Stomach (tissue), 4 donors: ENCODE data around the gene MRPL45.
"Not testable (repeated sequence)": the region's sequence is repeated elsewhere in the genome, so short reads cannot be mapped to it uniquely, and the experiment has no call there.

ENCODE experiments used
- CTCF ChIP-seq, 7 experiments: fragments of 450-650 bp in 4 of 7; fragments of 200-600 bp in 3 of 7; sonication (generic) in 3 of 7; IDR thresholded peaks; one replicate each; pipeline ENCODE4 v1.5.1; 2016 to 2019; ENCODE audit warnings: antibody characterized with exemption in 7 of 7, control low read depth in 2 of 7, mild to moderate bottlenecking in 1 of 7
- EP300 ChIP-seq: sonication (generic); formaldehyde crosslinking; IDR thresholded peaks from one replicate; pipeline ENCODE4 v1.6.1; 2017; ENCODE audit warnings: antibody characterized with exemption
- POLR2A ChIP-seq, 4 donors: fragments of 450-650 bp; IDR thresholded peaks; one replicate each; pipeline ENCODE4 v1.6.1; 2016; ENCODE audit warnings: antibody characterized with exemption in 4 of 4, control low read depth in 2 of 4, mild to moderate bottlenecking in 1 of 4, moderate library complexity in 1 of 4
- POLR2AphosphoS5 ChIP-seq, 3 donors: sonication (generic); formaldehyde crosslinking; IDR thresholded peaks; one replicate each; pipeline ENCODE4 v1.6.1; 2016; ENCODE audit warnings: antibody characterized with exemption in 3 of 3

GRCh38 chr17:38286501-38287091, 10.4 kb upstream of the MRPL45 start:
- not testable (repeated sequence) for TF ChIP-seq POLR2A (IDR thresholded peaks at IDR 0.05); EP300; CTCF (IDR thresholded peaks at IDR 0.05)
- peak in 1 of 3 donors; percentile 31 for TF ChIP-seq POLR2AphosphoS5 (IDR thresholded peaks at IDR 0.05)
